Common myeloid progenitor, CD34-positive (primary cell): ENCODE data around the gene RASEF.

Source experiments
- CTCF ChIA-PET: fragments of 350-600 bp; sonication (Branson Sonifier 250); formaldehyde crosslinking; loops from one replicate; lab custom pipeline; 2021; ENCODE audit warnings: antibody characterized with exemption; lab: Charles Lee
- POLR2A ChIA-PET: fragments of 350-600 bp; sonication (Branson Sonifier 250); formaldehyde crosslinking; loops from one replicate; lab custom pipeline; 2021; ENCODE audit warnings: antibody characterized with exemption; lab: Charles Lee
- DNase-seq, 3 donors: peaks; one replicate each; pipeline versions ENCODE4 v3.0.0 to v3.0.0-alpha.2; 2013
- H3K27ac ChIP-seq, 2 experiments: 1 replicate in 1 of 2; 2 replicates in 1 of 2; pipeline ENCODE4 v1.7.0; 2013; ENCODE audit warnings: inconsistent platforms in 2 of 2, low read length in 2 of 2, mild to moderate bottlenecking in 2 of 2, low read depth in 1 of 2, moderate library complexity in 1 of 2; ENCODE audit not compliant: severe bottlenecking in 2 of 2, insufficient read depth in 1 of 2, poor library complexity in 1 of 2
- H3K27me3 ChIP-seq, 5 experiments: replicated peaks in 2 of 5; 1 replicate in 3 of 5; 2 replicates in 2 of 5; pipeline versions ENCODE4 v1.6.1 to v1.7.0; 2013; ENCODE audit warnings: low read length in 4 of 5, mild to moderate bottlenecking in 2 of 5, moderate library complexity in 2 of 5, inconsistent platforms in 1 of 5; ENCODE audit not compliant: insufficient read depth in 5 of 5, control insufficient read depth in 4 of 5
- H3K36me3 ChIP-seq, 4 experiments: 1 replicate in 2 of 4; 2 replicates in 2 of 4; pipeline versions ENCODE4 v1.6.1 to v1.7.0; 2013; ENCODE audit warnings: low read length in 3 of 4, control low read depth in 1 of 4, mild to moderate bottlenecking in 1 of 4; ENCODE audit not compliant: control insufficient read depth in 4 of 4, insufficient read depth in 4 of 4
- H3K4me1 ChIP-seq, 4 experiments: 1 replicate in 3 of 4; 2 replicates in 1 of 4; pipeline versions ENCODE4 v1.6.1 to v1.7.1; 2013; ENCODE audit warnings: low read length in 3 of 4, mild to moderate bottlenecking in 3 of 4, control low read depth in 1 of 4, inconsistent platforms in 1 of 4, moderate library complexity in 1 of 4; ENCODE audit not compliant: control insufficient read depth in 4 of 4, insufficient read depth in 4 of 4; ENCODE audit errors: control extremely low read depth in 1 of 4
- H3K4me3 ChIP-seq, 7 experiments: 1 replicate in 4 of 7; 2 replicates in 3 of 7; pipeline versions ENCODE4 v1.5.1 to v1.7.0; 2013; ENCODE audit warnings: mild to moderate bottlenecking in 7 of 7, low read length in 6 of 7, moderate library complexity in 6 of 7, inconsistent platforms in 2 of 7, low read depth in 2 of 7, control low read depth in 1 of 7; ENCODE audit not compliant: insufficient read depth in 4 of 7, control insufficient read depth in 1 of 7; ENCODE audit errors: extremely low read depth in 1 of 7
- H3K9me3 ChIP-seq, 5 experiments: 1 replicate in 4 of 5; 2 replicates in 1 of 5; pipeline versions ENCODE4 v1.6.1 to v1.7.1; 2013; ENCODE audit warnings: low read length in 4 of 5, mild to moderate bottlenecking in 2 of 5, inconsistent platforms in 1 of 5, low read depth in 1 of 5, moderate library complexity in 1 of 5; ENCODE audit not compliant: control insufficient read depth in 4 of 5, insufficient read depth in 2 of 5; ENCODE audit errors: control extremely low read depth in 1 of 5
- WGBS: methylation state at CpG from one replicate; pipeline ENCODE4 v1.1.5; 2013; ENCODE audit not compliant: insufficient coverage; 5-methylcytosine and 5-hydroxymethylcytosine counted together

RASEF gene

DNA sequence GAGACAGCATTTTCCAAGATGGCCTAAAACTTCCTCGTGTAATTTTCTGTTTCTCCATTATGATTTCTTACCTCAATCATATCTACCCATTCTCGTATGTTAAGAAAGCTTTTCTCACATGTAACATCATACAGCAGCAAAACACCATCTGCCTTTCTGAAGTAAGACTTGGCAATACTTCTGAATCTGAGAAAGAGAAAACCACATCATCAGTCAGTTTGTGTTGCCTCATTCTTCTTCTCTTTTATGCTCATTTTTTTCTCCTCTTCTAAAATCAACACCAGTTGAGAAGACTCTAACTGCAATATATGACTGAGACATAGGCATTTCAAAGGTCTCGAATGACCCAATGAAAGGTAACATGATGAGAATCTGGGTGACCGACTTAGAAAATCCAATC, 66.0 kb downstream of the RASEF start:
- Histone ChIP-seq H3K4me3 (no peak overlapping the region), H3K27ac (no peak overlapping the region), H3K9me3 (no peaks in the 10 kb centered on the region), H3K36me3 (no peaks in the 10 kb centered on the region), H3K27me3 (no peaks in the 10 kb centered on the region), H3K4me1 (no peaks in the 10 kb centered on the region)
- DNase-seq = no peak
- 88% methylated on average over 4 of the region's 4 CpGs for WGBS
- POLR2A ChIA-PET = no interaction called here
- CTCF ChIA-PET = no interaction called here

DNA sequence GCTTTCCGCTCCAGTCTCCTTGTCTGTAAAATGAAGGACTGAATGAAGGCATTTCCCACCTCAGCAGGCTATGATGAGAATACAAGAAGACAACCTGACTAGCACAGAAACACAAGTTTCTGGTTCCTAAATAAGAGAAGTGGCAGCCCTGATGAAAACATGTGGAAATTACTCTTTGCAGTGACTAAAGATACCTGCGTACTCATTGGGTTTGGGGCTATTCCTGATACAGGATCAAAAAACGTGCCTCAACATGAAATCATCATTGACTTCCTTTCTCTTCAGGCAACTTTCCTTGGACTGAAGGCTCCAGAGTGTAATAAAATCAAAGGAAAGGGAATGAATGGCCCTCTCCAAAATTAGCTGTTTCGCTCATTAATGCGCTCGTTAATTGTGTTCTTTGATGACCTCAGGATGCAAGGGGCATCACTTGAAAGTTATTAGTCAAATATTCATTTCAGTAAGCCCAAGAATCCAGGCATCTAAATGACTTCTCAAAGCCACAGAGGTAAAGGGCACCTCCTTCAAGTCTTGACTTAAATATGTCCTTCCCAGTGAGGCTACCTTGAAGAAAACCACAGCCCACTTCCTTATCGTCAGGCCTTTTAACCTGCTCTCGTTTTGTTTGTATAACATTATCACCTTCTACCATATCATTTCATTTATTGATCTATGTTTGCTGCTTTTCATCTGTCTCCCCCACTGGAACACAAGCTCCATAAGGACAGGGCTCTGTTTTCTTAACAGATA, 68.9 kb downstream of the RASEF start:
- POLR2A ChIA-PET = no interaction called here
- 88% methylated on average over 7 of the region's 8 CpGs for WGBS
- Histone ChIP-seq H3K4me1 (no peaks in the 10 kb centered on the region), H3K9me3 (no peaks in the 10 kb centered on the region), H3K4me3 (no peak overlapping the region), H3K27me3 (no peaks in the 10 kb centered on the region), H3K36me3 (no peaks in the 10 kb centered on the region), H3K27ac (no peak overlapping the region)
- DNase-seq = no peak
- CTCF ChIA-PET = interaction anchor here (1.1 kb wide), 1 partner anchor 12 kb away, joined by 3 read pairs; no protein-coding TSS in a partner anchor

DNA sequence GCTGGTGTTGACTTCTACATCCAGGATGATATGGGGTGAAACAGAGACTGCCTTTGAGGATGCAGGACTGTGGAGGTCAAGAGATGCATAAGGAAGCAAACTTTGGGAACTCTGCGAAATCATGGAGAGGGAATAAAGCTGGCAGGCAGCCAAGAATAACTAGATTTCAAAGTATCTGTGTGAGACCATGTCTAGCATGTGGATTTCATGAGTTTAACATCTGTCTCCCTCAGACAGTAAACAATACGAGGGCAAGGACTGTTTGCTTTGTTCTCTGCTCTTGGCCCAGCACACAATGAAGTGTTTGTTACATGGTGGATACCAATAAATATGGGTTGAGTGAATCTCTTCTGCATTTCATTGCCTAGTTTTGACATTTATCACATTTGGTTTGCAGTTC, 71.3 kb downstream of the RASEF start:
- no peak for DNase-seq
- WGBS = 100% methylated on average over 2 of the region's 2 CpGs
- POLR2A ChIA-PET = no interaction called here
- H3K27ac ChIP-seq = no peak overlapping the region
- CTCF ChIA-PET = no interaction called here
- H3K4me3 ChIP-seq = no peak overlapping the region
- no peaks in the 10 kb centered on the region for H3K4me1 ChIP-seq
- no peaks in the 10 kb centered on the region for H3K36me3 ChIP-seq
- no peaks in the 10 kb centered on the region for H3K27me3 ChIP-seq
- H3K9me3 ChIP-seq = no peaks in the 10 kb centered on the region

DNA sequence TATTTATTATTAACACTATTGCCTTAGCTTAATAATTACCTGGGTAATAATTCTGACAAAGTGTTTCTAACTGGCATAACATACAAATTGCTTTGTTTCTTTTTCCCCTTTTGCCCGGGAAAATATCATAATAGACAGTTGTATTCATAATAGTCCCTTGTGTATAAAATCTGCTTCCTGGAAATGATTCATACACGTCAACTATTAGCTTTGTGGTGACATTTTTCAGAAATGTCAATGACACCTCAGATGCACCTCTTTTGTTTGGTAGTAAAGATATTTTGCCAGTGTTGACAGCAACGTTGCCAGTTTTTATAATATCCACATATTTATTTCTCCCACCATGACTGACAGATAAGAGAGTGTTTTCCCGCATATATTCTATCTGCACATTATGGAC, 73.0 kb downstream of the RASEF start:
- Histone ChIP-seq H3K4me1 (no peaks in the 10 kb centered on the region), H3K9me3 (no peaks in the 10 kb centered on the region), H3K4me3 (no peak overlapping the region), H3K27me3 (no peaks in the 10 kb centered on the region), H3K36me3 (no peaks in the 10 kb centered on the region), H3K27ac (no peak overlapping the region)
- no peak for DNase-seq
- 100% methylated on average over 2 of the region's 4 CpGs for WGBS
- ChIA-PET POLR2A (no interaction called here), CTCF (no interaction called here)

DNA sequence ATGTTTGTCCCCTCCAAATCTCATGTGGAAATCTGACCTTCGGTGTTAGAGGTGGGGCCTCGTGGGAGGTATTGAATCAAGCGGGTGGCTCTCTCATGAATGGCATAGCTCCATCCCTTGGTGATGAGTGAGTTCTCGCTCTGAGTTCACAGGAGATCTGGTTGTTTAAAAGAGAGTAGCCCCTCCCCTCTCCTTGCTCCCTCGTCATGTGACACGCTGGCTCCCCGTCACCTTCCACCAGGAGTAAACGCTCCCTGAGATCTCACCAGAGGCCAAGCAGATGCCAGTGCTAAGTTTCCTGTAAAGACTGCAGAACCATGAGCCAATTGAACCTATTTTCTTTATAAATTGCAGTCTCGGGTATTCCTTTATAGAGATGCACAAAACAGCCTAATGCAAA, 74.5 kb downstream of the RASEF start:
- Histone ChIP-seq H3K27me3 (no peaks in the 10 kb centered on the region), H3K27ac (no peak overlapping the region), H3K36me3 (no peaks in the 10 kb centered on the region), H3K4me1 (no peaks in the 10 kb centered on the region), H3K9me3 (no peaks in the 10 kb centered on the region), H3K4me3 (no peak overlapping the region)
- ChIA-PET POLR2A (no interaction called here), CTCF (no interaction called here)
- 97% methylated on average over 9 of the region's 9 CpGs for WGBS
- no peak for DNase-seq

DNA sequence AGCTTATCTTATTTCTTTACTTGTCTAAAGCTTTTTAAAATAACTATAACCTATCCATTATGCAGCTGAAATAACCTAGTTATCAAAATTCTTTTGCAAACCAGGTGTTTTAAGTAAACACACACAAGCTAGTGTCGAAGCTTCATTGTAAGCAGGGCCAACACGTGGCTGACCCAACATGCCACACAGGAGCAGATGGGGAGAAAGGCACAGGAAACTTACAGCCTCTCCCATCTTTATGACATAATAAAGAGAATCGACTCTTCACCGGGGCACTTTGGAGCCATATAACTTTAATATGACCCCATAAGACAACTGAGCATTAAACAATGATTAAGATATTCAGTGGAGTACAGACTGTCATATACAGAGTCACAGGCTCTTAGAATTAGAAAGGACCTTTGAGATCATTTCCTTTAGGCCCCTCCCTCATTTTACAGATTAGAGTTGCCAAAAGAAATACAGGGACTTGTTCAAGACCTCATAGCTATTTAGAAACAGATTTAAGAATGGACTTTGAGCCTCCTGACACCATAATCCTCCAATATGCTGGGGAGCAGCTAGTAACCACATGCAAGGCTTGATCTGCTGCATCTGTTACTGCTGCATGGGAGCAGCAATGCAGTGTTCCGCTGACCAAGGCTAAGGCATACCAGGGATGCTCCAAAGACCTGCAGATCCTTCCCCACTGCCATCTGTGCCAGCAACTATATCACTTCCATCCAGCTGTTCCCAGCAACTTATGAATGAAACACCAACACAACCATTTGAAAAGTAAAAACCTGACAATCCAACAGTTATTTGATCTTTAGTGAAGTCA, 75.4 kb downstream of the RASEF start:
- DNase-seq = no peak
- Histone ChIP-seq H3K27ac (no peak overlapping the region), H3K27me3 (no peaks in the 10 kb centered on the region), H3K4me3 (no peak overlapping the region), H3K36me3 (no peaks in the 10 kb centered on the region), H3K4me1 (no peaks in the 10 kb centered on the region), H3K9me3 (no peaks in the 10 kb centered on the region)
- CTCF ChIA-PET = no interaction called here
- 88% methylated on average over 3 of the region's 5 CpGs for WGBS
- POLR2A ChIA-PET = no interaction called here

DNA sequence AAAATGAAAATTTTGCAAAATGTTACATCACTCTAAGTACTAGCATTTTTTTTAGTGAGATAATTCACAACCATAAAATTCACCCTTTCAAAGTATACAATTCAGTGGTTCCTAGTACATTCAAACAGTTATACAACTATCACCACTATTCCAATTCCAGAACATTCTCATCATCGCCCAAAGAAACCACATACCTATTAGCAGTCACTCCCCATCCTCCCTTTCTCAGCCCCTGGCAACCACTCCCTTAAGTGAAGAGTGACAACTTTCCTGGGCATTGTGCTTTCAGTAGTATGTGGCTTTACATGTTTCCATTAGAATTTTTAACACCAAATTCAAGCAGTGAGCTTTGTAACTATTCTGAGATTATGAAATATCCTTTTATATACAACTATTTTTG, 81.4 kb downstream of the RASEF start:
- DNase-seq = no peak
- H3K4me3 ChIP-seq = no peak overlapping the region
- H3K27me3 ChIP-seq = no peaks in the 10 kb centered on the region
- 100% methylated on average over 1 of the region's 1 CpG for WGBS
- peaks cover 0 to 6% (median 0%) of the 10 kb centered on the region in 5 experiments for H3K9me3 ChIP-seq
- no peaks in the 10 kb centered on the region for H3K36me3 ChIP-seq
- H3K27ac ChIP-seq = no peak overlapping the region
- POLR2A ChIA-PET = no interaction called here
- H3K4me1 ChIP-seq = no peaks in the 10 kb centered on the region
- CTCF ChIA-PET = no interaction called here
